ENCODE measurements around the gene GNAQ.

GNAQ gene

DNA sequence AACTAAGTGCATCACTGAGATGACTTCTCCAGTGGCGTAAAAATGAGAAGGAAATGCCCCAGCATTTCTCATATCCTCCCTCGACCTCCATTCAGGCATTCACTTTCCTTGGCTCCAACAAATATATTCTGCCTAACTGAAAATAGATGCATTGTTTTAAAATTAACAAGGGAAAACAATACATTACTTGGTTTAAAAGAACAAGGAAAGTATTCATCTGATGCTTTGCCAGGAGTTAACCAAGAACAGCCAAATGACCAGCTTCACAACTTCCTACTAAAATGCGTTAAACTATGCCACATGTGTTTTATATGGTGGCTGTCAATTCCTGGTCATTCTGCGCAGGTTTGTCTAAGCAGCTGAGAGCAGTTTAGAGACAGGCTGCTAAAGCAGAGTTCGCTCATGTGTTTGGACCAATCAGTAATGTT lies 121.4 kb downstream of the GNAQ start:
- in situ Hi-C loops (cut with HindIII; ENCODE audit: low sequenced_read_pairs), result no loop called here

DNA sequence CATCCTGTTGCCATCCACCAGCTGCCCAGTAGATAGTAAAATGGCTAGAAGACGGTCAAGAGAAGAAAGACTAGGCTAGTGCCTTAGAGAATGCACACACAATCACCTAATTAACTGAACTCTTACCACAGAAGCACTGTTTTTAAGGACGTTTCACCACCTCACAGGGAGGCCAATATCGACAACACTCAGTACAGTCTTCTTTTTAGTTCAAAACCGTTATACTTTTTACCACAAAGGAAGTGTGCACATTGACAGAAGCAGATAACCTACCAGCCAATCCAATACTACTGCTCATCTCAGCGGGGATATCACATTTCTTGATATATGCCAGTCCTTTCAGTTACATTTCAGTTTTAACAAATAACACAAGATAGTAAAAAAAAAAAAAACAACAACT lies 122.3 kb downstream of the GNAQ start:
- in situ Hi-C loops (cut with HindIII; ENCODE audit: low sequenced_read_pairs), result no loop called here

DNA sequence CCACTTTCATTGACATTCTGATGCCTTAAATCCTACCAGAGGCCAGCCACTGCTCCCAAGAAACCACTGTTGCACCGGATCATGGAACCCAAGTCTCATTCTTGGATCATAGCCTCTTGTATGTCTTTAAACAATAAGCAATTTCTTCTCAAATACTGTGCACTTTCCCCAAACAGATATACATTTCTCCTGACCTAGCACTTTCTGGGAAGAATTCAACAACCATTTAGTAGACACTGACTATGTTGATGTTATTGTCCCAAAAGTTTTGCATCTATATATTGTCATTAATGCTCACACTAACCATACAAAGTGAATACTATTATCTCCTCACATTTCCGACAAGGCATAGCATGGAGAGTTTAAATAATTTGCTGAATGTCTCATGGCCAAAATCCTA lies 123.3 kb downstream of the GNAQ start:
- in situ Hi-C loops (cut with HindIII; ENCODE audit: low sequenced_read_pairs), result no loop called here

DNA sequence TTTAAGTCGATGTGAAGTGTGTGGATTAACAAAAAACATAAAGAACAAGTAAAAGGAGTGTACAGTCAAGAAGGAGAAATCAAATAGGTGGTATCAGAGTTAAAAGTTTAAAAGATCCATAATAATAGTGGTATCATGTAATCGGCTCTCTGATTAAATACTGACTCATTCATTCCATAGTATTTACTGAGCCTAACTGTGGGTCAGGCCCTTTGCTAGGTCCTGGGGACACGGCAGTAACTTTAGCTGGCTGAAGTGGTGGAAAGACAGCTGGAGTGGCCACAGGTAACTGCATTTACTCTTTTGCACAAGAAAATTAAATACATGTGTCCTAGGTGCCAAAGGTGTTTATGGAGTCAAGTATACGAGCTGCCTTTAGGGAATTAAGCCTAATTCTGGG lies 124.0 kb downstream of the GNAQ start:
- in situ Hi-C loops (cut with HindIII; ENCODE audit: low sequenced_read_pairs), result no loop called here

DNA sequence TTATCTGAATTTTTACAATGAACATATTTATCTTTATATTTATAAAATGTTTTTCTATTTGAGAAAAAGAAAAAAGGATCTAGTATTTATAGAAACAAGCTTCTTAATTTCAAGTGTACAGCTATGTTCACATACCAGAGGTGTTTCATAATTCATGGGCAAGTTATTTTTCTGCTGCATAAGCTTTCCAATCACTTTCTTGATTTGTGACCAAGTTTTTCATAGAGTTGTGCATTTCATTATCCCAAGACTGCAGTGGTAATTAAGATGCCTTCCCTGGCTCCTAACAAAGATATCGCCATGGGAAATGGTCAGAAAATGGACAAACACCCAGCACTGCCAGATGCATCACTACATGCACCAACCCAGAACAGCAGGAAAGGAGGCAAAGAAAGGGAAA lies 124.6 kb downstream of the GNAQ start:
- in situ Hi-C loops (cut with HindIII; ENCODE audit: low sequenced_read_pairs), result no loop called here

DNA sequence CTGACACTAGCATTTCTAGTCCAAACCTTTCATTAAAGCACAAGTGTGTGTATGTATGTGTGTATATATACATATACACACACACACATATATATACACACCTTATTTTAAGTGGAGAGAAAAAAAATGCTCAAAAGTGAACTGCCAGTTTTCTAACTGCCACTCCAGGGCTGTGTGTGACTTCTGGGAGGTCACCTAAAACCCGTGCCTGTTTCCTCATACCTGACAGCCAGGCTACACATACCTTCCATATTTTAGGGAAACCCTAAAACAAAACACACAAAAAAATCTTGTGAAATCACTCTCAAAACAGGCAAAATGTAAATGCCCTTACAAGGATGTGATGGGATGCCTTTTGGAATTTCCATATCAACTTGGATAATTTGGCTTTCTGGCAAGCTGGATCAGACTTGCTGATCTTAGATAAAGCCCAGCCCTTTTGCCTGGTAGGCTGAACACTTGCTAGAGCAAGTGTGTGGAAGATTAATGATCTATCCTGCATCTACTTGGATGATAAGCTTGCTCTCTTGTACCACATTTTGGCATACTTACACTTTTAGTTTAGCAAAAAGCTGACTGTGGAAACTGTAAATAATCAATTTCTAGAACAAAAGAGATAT lies 127.8 kb downstream of the GNAQ start:
- in situ Hi-C loops (cut with HindIII; ENCODE audit: low sequenced_read_pairs), result no loop called here

DNA sequence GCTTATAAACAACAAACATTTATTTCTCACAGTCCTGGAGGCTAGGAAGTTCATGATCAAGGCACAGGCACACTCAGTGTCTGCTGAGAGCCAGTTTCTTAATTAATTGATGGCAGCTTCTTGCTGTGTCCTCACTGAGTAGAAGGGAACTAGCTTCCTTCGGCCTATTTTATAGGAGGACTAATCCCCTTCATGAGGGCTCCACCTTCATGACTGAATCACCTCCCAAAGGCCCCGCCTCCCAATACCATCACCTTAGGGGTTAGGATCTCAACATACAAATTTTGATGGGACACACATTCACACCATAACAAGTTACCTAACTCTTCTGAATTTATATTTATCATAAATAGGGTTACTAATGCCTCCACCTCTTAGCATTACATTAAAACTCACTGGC lies 129.8 kb downstream of the GNAQ start:
- in situ Hi-C loops (cut with HindIII; ENCODE audit: low sequenced_read_pairs), result no loop called here

DNA sequence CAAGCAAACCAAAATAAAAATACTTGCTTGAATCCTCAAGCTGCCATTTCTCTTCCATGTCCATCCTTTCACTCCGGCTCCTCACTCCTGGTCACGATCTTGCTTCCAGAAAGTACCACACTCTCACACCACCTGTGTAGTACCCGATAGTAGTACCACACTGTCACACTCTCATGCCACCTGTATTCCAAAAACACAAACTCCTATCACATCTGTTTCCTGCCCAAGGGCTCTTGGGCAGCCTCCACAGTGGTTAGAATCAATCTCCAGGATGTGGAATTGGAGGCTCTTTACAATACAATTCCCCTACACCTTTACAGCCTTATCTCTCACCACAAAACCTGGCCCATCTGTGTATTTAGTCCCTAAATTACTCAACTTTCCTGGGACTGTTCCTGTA lies 130.6 kb downstream of the GNAQ start:
- in situ Hi-C loops (cut with HindIII; ENCODE audit: low sequenced_read_pairs), result no loop called here

DNA sequence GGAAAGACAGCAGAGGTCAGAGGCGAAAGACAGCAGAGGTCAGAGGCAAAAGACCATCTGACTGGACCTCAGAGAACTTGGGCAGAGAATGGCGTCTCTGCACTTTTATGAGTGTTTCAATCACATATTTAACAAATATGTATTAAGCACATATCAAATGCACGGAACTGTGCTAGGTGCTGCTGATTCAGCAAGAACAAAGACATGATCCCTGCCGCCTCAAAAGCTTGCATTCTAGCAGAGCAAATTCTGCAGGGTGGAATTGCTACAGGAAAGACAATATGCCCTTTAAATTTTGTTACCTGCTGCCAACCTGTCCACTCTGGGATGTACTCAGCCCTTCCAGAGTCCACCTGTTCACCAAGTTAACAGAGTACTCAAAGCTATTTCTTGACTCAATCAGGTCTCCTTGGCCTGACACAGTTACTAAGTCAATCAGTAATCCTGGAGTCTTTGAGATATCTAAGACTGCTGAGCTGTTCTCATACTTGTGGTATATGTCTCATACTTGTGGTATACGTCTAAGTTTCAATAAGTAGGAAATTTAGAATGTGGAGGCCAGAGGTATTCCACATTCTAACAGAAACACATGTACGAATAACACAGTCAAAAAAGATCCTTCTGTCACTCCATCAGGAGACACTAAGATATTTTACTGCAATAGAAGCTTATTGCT lies 131.8 kb downstream of the GNAQ start:
- in situ Hi-C loops (cut with HindIII; ENCODE audit: low sequenced_read_pairs), result no loop called here

DNA sequence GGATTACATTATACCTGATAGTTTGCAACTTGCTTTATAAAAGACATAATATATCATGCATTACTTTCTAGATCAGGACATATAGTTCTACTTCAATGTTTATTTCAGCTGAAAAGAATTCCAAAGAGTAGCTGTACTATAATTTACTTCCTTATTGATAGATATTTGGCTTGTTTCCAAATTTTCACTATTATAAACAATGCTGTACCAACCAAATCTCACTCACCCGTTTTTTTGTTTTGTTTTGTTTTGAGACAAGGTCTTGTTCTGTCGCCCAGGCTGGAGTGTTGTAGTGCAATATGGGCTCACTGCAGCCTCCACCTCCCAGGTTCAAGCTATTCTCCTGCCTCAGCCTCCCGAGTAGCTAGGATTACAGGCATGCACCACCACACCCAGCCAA lies 132.7 kb downstream of the GNAQ start:
- in situ Hi-C loops (cut with HindIII; ENCODE audit: low sequenced_read_pairs), result no loop called here

DNA sequence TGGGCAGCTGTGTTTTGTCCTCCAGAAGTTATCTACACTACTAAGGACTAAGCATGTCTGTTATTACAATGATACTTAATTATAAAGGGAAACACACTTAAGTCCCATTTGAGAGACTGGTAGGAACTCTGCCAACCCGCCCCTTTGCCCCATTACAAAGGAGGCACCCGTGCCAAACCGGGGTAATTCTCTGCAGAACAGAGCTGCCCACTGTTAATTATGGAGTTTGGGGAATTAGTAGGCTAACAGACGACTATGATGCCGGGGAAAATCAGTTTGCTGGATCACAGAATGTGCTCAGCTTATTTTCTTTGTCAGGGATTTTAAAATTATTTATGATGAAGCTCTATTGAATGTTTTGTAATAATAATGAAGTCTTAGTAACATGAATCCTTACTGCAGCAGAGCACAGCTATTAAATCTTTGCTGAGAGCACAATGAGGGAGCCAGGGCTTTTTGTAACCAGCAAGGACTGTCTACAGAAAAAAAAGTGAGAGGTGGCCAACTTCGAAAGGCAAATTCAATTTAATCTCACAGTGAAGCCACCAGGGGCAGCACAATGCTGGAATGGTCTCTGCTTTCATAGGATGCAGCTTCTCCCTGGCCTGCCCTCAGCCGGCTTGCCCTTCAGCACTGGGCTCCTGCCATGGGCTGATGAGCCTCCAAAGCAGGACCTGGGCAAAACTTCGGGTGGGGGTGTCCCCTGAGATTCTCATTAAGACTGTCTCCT lies 134.5 kb downstream of the GNAQ start:
- in situ Hi-C loops (cut with HindIII; ENCODE audit: low sequenced_read_pairs), result no loop called here

DNA sequence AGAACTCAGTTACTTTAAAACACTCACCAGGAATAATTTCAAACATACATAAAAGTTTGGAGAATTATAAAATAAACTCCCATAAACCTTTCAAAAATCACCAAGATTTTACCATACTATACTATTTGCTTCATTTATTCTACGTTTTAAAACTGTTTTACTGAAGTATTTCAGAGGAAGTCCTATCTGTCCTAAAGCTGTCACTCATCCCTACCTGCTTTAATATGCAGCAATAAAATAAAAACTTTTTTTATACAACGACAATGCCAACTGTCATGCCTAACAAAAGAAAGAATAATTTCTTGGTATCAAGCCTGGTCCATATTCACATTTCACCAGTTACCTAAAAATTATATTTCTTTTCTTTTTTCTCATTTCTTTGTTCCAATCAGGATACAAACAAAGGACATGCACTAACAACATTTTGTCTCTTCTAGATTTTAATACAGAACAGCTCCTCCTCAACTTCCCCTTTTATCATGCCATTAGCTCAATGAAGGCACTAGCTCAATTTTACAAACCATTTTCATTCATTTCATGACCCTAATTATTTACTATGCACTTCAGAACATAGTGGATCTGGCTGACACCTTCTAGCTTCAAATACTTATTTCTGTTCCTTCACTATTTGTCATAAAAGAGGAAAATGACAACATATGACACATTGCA lies 135.2 kb downstream of the GNAQ start:
- in situ Hi-C loops (cut with HindIII; ENCODE audit: low sequenced_read_pairs), result no loop called here

DNA sequence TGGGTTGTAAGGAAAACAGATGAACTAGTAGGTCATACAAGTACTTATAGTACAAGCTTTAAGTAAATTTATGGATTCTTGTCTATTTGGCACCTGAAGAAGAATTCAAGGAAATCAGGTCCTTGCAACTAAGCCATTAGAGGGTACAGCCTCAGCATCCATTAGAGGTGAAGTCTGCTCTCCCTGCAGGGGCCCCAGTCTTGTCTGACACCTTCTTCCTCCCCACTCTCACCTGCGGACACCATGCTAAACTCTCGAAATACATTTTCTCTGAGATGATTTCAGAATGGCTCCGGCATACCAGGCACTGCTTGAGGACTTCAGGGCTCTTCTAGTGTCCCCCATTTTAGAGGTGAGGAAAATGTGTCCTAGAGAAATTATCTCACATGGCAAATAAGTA lies 137.9 kb downstream of the GNAQ start:
- in situ Hi-C loops (cut with HindIII; ENCODE audit: low sequenced_read_pairs), result no loop called here

DNA sequence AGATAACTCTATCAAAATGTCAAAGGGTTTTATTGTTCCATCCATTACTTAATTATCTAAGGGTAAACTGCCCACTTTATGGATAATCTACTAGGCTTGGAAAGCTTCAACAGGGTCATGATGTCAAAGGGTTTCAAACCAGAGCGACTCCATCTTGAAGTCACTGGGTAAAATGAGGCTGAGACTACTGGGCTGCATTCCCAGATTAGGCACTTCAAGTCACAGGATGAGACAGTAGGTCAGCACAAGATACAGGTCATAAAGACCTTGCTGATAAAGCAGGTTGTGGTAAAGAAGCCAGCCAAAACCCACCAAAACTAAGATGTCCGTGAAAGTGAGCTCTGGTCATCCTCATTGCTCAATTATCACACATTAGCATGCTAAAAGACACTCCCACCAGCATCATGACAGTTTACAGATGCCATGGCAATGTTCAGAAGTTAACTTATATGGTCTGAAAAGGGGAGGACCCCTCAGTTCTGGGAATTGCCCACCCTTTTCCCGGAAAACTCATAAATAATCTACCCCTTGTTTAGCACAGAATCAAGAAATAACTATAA lies 138.6 kb downstream of the GNAQ start:
- in situ Hi-C loops (cut with HindIII; ENCODE audit: low sequenced_read_pairs), result no loop called here

DNA sequence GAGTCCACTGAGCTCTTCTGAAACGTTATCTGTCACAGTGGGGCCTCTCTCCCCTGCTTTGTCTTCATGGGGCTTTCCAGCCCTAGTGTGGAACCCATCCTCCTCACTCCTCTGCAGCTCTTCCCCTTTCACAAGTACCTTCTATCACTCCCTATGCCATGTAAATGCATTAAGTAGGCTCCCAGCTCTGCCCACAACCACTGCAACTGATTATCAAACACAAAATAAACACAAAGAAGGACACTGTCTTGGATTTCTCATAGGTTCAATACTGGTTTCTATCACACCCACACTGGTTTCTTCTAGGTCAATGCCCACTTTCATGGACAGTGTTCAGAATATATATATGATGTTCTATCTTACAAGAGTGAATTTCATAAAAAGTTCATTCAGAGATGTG lies 139.4 kb downstream of the GNAQ start:
- in situ Hi-C loops (cut with HindIII; ENCODE audit: low sequenced_read_pairs), result no loop called here

DNA sequence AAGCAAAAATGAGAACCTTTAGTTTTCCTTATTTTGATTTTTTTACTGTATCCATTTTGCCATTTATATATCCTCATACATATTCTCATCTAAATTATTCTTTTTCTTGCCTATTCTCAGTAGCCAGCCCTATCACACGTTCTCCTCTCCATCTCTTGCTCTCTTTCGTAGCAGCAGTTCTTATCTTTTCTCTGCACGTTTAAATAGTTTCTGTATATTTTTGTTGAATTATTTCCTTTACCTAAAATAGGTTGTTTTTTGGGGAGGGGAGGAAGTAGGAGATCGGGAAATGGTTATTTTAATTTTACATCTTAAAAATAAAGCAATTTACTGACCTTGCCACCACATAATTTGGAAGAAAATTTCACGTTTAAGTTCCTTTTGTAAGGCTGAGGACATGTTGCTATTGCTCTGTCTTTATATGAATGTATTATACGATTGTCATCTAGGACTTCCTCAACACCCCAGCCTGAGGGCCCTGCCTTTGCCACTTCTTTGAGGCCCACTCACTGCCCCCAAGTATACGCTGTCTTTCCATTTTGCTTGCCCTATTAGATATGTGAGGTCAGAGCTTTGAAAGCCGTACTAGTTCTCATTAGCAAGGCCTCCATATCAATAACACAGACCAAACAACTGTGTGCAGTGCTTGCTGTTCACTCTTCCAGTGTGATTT lies 140.3 kb downstream of the GNAQ start:
- in situ Hi-C loops (cut with HindIII; ENCODE audit: low sequenced_read_pairs), result no loop called here

DNA sequence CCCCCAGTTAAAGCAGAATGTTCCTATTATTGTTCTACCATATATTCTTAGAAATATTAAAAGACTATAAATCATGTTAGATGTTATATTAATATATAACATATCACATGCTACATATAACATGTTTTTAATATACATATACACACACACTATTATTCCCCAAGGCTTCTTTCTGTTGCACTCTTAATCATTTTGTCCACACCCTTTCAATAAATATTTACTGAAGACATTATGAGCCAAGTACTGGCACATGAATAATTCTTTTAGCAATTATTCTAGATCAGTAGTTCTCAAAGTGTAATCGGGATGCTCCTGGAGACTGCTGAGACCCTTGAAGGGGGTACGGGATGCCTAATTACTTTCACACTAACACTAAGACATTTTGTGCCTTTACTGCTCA lies 143.9 kb downstream of the GNAQ start:
- in situ Hi-C loops (cut with HindIII; ENCODE audit: low sequenced_read_pairs), result no loop called here

DNA sequence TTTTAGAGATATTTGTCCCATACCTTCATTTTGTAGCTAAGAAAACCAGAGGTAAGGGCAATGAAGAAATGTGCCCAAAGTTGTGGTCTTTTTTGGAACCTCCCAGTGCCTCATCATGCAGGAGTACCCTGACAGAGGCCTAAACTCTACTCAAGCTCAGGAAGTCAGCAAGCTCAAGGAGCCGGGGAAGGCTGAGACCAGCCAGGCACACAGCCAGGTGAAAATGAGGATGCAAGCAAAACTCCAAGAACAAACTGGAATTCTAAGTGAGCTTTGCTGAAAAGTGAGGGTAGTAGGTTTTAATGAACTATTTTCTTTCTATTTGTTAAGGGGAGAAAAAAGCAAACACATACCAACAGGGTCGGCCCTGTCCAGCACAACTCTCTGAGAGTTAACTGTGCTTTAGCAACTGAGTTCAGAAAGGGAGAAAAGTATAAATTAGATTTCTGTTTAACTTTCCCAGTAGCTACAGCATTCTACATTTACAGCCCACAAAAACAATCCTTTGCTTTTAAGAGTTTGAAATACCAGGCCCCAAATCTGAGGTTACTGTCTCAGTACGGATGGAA lies 146.4 kb downstream of the GNAQ start:
- in situ Hi-C loops (cut with HindIII; ENCODE audit: low sequenced_read_pairs), result no loop called here

DNA sequence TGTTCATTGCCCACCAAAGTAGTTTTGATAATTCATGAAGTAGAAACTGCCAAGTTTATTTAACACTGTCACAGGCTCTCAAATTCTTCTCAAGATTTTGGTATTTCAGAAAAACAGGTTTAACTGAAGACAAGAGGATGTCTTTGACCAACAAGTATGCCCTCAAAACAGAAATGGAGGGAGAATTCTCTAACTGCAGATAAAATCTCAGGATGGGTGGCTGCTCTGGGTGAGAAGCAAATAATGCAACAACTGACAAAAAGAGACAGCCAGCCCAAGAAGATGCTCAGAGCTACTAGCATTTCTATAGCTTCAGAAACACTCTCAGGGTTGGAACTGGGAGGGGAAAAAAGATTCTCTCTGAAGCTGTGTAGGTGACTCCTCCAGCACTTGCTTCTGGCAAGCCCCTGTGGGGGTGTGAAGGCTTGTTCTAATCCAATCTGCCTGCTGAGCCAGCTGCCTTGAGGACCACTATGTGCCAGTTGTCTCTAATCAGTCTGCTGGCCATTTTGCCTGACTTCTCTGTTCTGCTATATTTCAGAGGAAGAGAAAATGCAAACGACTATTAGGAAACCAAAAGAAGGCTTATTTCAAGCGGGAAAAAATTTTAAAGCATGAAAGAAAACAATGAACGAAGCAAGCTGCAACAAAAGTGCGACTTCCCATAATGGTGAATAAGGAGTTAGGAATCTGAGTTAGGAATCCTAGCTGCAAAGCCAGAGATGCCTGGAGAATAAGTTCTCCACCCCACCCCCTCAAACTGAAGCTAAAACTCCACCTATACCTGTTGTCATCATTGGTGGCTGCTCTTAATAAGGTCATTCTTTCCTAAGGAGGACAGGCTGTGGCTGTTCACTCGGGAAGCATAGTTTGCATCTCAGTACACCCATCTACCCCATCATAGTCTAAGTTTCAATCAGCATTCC lies 147.5 kb downstream of the GNAQ start:
- in situ Hi-C loops (cut with HindIII; ENCODE audit: low sequenced_read_pairs), result no loop called here

DNA sequence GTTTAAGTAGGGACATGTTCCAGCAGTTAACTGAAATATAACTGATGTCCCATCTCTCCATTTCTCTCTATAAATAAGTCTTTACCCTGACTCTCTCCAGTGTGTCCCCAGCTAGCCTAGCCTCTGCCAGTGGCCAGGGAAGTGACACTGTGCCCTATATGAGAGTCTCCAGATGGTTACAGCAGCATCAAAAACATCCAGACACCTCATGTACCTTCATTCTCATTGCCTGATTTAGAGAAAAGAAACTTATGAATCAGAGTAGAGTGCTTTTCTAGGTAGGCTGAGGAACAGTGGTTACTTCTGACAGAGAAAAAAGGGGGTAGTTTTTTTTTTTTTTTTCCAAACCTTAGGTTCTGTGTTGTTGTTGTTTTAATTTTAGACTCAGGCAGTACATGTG lies 148.5 kb downstream of the GNAQ start:
- in situ Hi-C loops (cut with HindIII; ENCODE audit: low sequenced_read_pairs), result no loop called here
